ENCODE data around the gene LIN52.

DNA sequence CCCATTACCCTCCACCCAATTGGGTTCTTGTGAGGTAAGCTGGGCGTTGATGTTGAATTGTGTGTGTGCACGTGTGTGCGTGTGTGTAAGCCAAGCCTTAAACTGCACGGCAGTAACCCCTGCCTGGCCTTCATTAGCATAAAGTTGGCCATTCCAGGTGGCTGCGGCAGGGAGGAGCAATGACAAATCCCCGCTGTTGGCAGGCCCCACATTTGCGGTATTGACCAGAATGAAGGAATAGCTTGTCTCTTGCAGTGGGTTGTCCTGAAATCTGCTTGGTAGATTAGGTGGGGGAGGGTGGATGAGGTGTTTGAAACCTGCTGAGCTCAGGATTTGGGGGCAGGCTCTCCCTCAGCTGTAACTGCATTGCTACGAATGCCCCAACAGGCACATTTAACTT, 161.8 kb downstream of the LIN52 start:
- TF ChIP-seq EZH2 (IDR thresholded peaks at IDR 0.05; ENCODE audit: borderline replicate concordance, insufficient read depth, low read length, poor library complexity, severe bottlenecking) (no peak), EP300 (conservative IDR thresholded peaks at IDR 0.05; ENCODE audit: poor library complexity, severe bottlenecking) (no peak), POLR2AphosphoS5 (IDR thresholded peaks at IDR 0.05) (no peak), RAD21 (conservative IDR thresholded peaks at IDR 0.05) (no peak), SMC3 (conservative IDR thresholded peaks at IDR 0.05; ENCODE audit: poor library complexity) (no peak), TAF1 (IDR thresholded peaks at IDR 0.05; ENCODE audit: low read depth) (no peak)
- TF ChIP-seq, protein P1, sequence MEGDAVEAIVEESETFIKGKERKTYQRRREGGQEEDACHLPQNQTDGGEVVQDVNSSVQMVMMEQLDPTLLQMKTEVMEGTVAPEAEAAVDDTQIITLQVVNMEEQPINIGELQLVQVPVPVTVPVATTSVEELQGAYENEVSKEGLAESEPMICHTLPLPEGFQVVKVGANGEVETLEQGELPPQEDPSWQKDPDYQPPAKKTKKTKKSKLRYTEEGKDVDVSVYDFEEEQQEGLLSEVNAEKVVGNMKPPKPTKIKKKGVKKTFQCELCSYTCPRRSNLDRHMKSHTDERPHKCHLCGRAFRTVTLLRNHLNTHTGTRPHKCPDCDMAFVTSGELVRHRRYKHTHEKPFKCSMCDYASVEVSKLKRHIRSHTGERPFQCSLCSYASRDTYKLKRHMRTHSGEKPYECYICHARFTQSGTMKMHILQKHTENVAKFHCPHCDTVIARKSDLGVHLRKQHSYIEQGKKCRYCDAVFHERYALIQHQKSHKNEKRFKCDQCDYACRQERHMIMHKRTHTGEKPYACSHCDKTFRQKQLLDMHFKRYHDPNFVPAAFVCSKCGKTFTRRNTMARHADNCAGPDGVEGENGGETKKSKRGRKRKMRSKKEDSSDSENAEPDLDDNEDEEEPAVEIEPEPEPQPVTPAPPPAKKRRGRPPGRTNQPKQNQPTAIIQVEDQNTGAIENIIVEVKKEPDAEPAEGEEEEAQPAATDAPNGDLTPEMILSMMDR (IDR thresholded peaks at IDR 0.05; ENCODE audit: poor library complexity, severe bottlenecking), result no peak
- TF ChIP-seq, protein P2, sequence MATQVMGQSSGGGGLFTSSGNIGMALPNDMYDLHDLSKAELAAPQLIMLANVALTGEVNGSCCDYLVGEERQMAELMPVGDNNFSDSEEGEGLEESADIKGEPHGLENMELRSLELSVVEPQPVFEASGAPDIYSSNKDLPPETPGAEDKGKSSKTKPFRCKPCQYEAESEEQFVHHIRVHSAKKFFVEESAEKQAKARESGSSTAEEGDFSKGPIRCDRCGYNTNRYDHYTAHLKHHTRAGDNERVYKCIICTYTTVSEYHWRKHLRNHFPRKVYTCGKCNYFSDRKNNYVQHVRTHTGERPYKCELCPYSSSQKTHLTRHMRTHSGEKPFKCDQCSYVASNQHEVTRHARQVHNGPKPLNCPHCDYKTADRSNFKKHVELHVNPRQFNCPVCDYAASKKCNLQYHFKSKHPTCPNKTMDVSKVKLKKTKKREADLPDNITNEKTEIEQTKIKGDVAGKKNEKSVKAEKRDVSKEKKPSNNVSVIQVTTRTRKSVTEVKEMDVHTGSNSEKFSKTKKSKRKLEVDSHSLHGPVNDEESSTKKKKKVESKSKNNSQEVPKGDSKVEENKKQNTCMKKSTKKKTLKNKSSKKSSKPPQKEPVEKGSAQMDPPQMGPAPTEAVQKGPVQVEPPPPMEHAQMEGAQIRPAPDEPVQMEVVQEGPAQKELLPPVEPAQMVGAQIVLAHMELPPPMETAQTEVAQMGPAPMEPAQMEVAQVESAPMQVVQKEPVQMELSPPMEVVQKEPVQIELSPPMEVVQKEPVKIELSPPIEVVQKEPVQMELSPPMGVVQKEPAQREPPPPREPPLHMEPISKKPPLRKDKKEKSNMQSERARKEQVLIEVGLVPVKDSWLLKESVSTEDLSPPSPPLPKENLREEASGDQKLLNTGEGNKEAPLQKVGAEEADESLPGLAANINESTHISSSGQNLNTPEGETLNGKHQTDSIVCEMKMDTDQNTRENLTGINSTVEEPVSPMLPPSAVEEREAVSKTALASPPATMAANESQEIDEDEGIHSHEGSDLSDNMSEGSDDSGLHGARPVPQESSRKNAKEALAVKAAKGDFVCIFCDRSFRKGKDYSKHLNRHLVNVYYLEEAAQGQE (IDR thresholded peaks at IDR 0.05; ENCODE audit: borderline replicate concordance), result no peak
